ENCODE results near the gene GID8.

Gene GID8

DNA sequence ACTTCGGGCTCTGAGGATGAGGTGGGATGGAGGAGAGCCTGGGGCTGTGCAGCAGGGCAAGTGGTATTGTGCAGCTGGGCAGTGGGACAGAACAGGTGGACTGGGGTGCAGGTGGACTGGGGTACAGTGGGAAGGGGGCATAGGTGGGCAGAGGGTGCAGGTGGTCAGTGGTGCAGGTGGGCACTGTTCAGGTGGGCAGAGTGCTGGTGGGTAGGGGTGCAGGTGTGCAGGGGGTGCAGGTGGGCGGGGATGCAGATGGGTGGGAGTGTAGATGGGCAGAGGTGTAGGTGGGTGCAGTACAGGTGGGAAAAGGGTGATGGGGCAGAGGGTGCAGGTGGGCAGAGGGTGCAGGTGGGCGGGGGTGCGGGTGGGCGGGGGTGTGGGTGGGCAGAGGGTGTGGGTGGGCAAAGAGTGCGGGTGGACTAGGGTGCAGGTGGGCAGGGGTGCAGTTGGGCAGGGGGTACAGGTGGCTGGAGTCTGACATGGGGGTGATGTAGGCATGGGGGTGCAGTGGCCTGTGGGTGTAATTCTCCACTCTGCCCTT lies 48.4 kb downstream of the GID8 start:
- DNase-seq (ENCODE audit: low read depth), result no peak

GRCh38 chr20:62987114-62987513 lies 49.2 kb downstream of the GID8 start:
- no peak for DNase-seq (ENCODE audit: low read depth)

GRCh38 chr20:62989201-62989601 lies 51.3 kb downstream of the GID8 start:
- no peak for DNase-seq (ENCODE audit: low read depth)

DNA sequence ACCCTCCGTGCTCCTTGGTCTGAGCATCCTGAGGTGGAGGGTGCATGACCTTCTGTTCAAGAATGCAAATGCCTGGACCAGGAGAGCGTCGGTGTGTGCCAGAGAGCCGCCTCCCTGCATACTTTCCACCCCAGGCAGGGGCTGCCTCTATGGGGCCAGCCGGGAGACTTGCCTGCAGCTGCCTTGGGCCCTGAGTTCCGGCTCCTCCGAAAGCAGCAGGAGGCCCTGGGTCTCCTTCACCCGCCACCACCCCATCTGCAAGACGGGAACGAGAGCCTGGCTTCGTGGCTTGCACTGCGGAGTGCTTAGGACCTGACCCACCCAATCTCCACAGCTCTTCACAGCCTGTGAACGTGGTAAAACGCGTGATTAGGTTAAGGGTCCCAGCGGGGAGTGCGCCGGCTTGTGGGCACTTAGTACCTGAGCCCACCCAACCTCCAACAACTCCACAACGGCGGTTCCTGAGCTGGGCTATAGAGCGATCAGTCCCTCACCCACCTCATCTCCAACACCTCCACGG lies 52.4 kb downstream of the GID8 start:
- no peak for DNase-seq (ENCODE audit: low read depth)

DNA sequence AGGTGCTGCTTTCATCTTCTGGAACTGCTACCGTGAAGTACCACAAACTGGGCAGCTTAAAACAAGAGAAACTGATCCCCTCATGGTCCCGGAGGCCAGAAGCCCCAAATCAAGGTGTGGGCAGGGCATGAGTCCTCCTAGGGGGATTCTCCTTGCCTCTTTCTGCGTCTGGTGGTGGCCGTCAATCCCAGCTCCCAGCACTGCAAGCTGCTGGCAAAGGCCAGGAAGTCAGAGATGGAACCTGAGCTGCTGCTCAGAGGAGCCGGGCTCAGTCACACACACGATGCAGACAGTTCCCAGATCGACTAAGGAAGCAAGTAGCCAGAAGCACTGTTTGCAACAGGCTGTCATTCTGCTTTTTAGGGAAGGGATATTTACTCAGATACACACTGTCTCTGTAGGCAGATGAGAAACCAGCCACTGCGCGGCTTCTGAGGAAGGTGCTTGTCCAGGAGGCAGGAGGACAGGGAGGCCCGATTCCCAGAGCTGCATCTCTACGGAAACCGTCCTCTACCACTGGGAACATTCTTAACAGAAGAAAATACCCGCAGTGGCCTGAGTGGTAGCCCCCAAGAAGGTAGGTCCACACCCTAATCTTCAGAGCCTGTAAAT lies 53.4 kb downstream of the GID8 start:
- DNase-seq (ENCODE audit: low read depth), result no peak

GRCh38 chr20:62991863-62992262 lies 53.9 kb downstream of the GID8 start:
- no peak for DNase-seq (ENCODE audit: low read depth)

- DNase-seq (ENCODE audit: low read depth), result no peak
These were observed 56.0 kb downstream of the GID8 start for GRCh38 chr20:62993856-62994494.

DNA sequence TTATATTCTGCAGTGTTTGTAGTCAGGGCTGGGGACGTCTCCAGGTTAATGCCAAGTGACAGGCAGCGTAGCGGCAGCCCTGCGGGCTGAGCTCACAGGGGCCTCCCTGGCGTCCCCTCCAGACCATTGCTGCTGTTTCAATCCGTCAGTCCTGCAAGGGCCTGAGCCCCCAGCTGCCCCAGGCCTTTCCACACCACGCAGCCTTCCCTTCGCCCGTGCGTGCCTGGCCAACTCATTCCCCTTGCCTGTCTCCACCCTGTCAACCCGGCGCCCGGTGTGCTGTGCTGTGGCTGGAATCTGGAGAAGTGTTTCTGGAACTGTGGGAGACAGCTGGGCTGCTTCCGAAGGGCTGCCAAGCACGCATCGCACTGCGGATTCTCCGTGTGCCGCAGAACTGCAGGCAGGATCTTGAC lies 56.9 kb downstream of the GID8 start:
- DNase-seq (ENCODE audit: low read depth), result no peak

DNA sequence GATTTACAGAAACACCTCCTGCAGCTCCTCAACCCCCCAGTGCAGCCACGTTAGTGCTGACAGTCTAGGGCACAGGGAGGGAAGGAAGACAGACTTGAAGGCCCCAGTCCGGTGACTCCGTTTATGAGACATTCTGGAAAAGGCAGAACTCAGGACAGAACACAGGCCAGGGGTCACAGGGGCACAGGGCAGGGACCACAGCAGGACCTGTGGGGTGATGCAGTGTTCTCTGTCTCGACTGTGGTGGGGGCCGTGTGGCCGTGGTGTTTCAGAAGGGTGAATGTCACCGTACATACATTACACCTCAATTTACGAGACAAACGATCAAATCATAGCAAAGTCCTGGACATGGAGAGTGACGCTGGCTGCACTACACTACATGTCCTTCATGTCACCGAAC lies 57.5 kb downstream of the GID8 start:
- DNase-seq (ENCODE audit: low read depth), result no peak

- no peak for DNase-seq (ENCODE audit: low read depth)
These were observed 58.1 kb downstream of the GID8 start for GRCh38 chr20:62995898-62996595.

DNA sequence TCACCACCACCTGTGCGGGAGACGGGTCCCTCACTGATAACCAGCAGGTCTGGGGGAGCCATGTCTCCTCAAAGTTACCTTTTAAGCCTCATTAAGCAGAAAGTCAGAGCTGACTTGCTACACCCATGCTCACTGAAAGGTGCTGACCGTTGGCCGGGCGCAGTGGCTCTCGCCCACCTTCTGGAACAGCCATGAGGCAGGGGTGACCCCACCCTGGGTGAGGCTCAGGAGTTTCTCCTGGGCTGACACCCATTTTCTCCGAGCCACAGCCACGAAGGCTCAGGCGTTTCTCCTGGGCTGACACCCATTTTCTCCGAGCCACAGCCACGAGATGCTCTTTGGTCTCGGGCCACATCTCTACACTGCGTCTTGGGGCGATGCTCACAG lies 58.6 kb downstream of the GID8 start:
- DNase-seq (ENCODE audit: low read depth), result no peak

DNA sequence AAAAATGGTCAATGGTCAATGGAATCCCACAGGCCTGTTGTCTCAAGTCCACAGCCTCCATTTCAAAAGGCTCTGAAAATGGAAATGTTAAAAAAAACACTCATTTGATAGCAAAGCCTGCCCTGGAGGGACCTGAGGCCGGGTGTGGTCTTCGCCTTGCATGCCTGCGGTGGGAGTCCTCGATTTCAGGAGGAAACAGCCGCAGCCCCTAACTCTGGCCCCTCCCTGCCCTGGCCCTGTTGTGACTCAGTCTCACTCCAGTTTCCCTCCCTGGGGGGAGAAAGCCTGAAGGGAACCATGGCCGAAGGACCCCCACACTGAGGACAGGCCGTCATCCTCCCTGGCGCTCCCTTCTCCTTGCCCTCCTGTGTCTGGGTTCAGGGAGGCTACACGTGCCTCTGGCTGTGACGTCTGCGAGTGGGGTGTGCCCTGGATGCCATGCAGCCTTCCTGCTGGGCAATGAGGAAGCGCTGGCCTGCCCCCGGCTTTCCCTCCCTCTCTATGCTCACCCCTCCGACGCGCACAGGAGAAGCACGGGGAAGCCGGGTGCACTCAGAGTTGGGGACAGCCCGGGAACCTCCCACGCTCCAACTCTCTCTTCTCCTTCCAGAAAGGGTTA lies 59.6 kb downstream of the GID8 start:
- DNase-seq (ENCODE audit: low read depth), result no peak

Measured in iris pigment epithelial cell (primary cell).